IMR-90 (cell line): ENCODE measurements around the gene PLEKHA8. TPM values are rescaled to one million over a fixed set of nuclear protein-coding genes. Genes with fewer than 3 reads are reported as not detected.

Source experiments
- ATAC-seq: fragments of 200-7000 bp; cut with Tn5 transposase; 2 replicates; pipeline ENCODE4 v1.9.1; 2020; ENCODE audit warnings: low read depth, mild to moderate bottlenecking, moderate library complexity
- BruUV-seq: library from RNA; stranded (reverse); fragments of 400-500 nt; replicated peaks from 2 replicates; lab custom pipeline; 2021; lab: Mats Ljungman, UMichigan
- CTCF ChIA-PET: fragments of 300-600 bp; formaldehyde crosslinking; extraction: SDS; loops from one replicate; lab custom pipeline; 2021; ENCODE audit warnings: antibody characterized with exemption; lab: Yijun Ruan, JAX
- POLR2A ChIA-PET: fragments of 300-600 bp; sonication (Branson Sonifier 250); formaldehyde crosslinking; loops from one replicate; lab custom pipeline; 2022; ENCODE audit warnings: antibody characterized with exemption; ENCODE audit not compliant: unreplicated experiment; lab: Charles Lee
- DNase-seq: peaks from one replicate; pipeline ENCODE4 v3.0.0; 2013
- H2AFZ ChIP-seq: replicated peaks from 2 replicates; pipeline ENCODE3; 2013; ENCODE audit warnings: low read length, mild to moderate bottlenecking; ENCODE audit not compliant: poor library complexity
- H2AK5ac ChIP-seq: 2 replicates; pipeline ENCODE4 v1.6.1; 2013; ENCODE audit warnings: low read depth, low read length, inconsistent platforms
- H2AK9ac ChIP-seq: replicated peaks from 2 replicates; pipeline ENCODE3; 2013; ENCODE audit warnings: mild to moderate bottlenecking, low read depth, low read length, moderate library complexity; ENCODE audit not compliant: poor library complexity
- H2BK120ac ChIP-seq: 2 replicates; pipeline ENCODE4 v1.6.1; 2013; ENCODE audit warnings: low read depth, low read length, inconsistent platforms
- H2BK15ac ChIP-seq: 3 replicates; pipeline ENCODE4 v1.6.1; 2013; ENCODE audit warnings: low read depth, low read length, inconsistent platforms
- H2BK20ac ChIP-seq: 2 replicates; pipeline ENCODE4 v1.6.1; 2013; ENCODE audit warnings: low read depth, mild to moderate bottlenecking, inconsistent platforms, low read length, moderate library complexity
- H2BK5ac ChIP-seq: 2 replicates; pipeline ENCODE4 v1.6.1; 2013; ENCODE audit warnings: mild to moderate bottlenecking, low read depth, low read length, inconsistent platforms; ENCODE audit not compliant: poor library complexity, severe bottlenecking
- H3K14ac ChIP-seq: replicated peaks from 2 replicates; pipeline ENCODE4 v1.6.1; 2013; ENCODE audit warnings: low read depth, low read length, inconsistent platforms
- H3K18ac ChIP-seq: 2 replicates; pipeline ENCODE4 v1.6.1; 2013; ENCODE audit warnings: low read depth, low read length, control low read depth
- H3K23ac ChIP-seq: 2 replicates; pipeline ENCODE4 v1.6.1; 2013; ENCODE audit warnings: low read depth, low read length, inconsistent platforms
- H3K27ac ChIP-seq: 2 replicates; pipeline ENCODE4 v1.5.1; 2013; ENCODE audit warnings: mild to moderate bottlenecking, control low read depth, low read length; ENCODE audit not compliant: insufficient read depth
- H3K27me3 ChIP-seq: 2 replicates; pipeline ENCODE4 v1.6.1; 2013; ENCODE audit warnings: low read length; ENCODE audit not compliant: control insufficient read depth, insufficient read depth
- H3K36me3 ChIP-seq: 2 replicates; pipeline ENCODE4 v1.6.1; 2013; ENCODE audit warnings: low read length, mixed read lengths; ENCODE audit not compliant: control insufficient read depth, insufficient read depth
- H3K4ac ChIP-seq: 2 replicates; pipeline ENCODE4 v1.6.1; 2013; ENCODE audit warnings: low read depth, low read length, inconsistent platforms
- H3K4me1 ChIP-seq: 2 replicates; pipeline ENCODE4 v1.6.1; 2013; ENCODE audit warnings: low read length, mixed read lengths; ENCODE audit not compliant: control insufficient read depth, insufficient read depth
- H3K4me2 ChIP-seq: 2 replicates; pipeline ENCODE4 v1.6.1; 2013; ENCODE audit warnings: low read depth, mild to moderate bottlenecking, control low read depth, low read length, moderate library complexity
- H3K4me3 ChIP-seq: 2 replicates; pipeline ENCODE4 v1.5.1; 2013; ENCODE audit warnings: low read depth, mild to moderate bottlenecking, control low read depth, low read length, moderate library complexity; ENCODE audit not compliant: insufficient read depth
- H3K56ac ChIP-seq: 2 replicates; pipeline ENCODE4 v1.6.1; 2013; ENCODE audit warnings: low read length, inconsistent platforms; ENCODE audit not compliant: insufficient read depth; ENCODE audit errors: extremely low read depth
- H3K79me1 ChIP-seq, 2 experiments: 2 replicates each; pipeline ENCODE4 v1.6.1; 2013; ENCODE audit warnings: low read length in 2 of 2, inconsistent platforms in 1 of 2, low read depth in 1 of 2
- H3K9ac ChIP-seq: 2 replicates; pipeline ENCODE4 v1.6.1; 2013; ENCODE audit warnings: low read depth, low read length, control low read depth
- H3K9me1 ChIP-seq: 2 replicates; pipeline ENCODE4 v1.6.1; 2013; ENCODE audit warnings: low read length, inconsistent platforms; ENCODE audit not compliant: insufficient read depth
- H3K9me3 ChIP-seq: 2 replicates; pipeline ENCODE4 v1.6.1; 2013; ENCODE audit warnings: low read length; ENCODE audit not compliant: control insufficient read depth, insufficient read depth
- H4K20me1 ChIP-seq: 2 replicates; pipeline ENCODE4 v1.6.1; 2013; ENCODE audit warnings: low read length, inconsistent platforms; ENCODE audit not compliant: insufficient read depth
- H4K5ac ChIP-seq: 2 replicates; pipeline ENCODE4 v1.6.1; 2013; ENCODE audit warnings: mild to moderate bottlenecking, low read depth, low read length, control low read depth
- H4K8ac ChIP-seq, 2 experiments: 2 replicates each; pipeline ENCODE4 v1.6.1; 2013; ENCODE audit warnings: low read depth in 2 of 2, low read length in 2 of 2, control low read depth in 1 of 2, inconsistent platforms in 1 of 2
- H4K91ac ChIP-seq: 2 replicates; pipeline ENCODE4 v1.6.1; 2013; ENCODE audit warnings: low read depth, low read length, inconsistent platforms; ENCODE audit not compliant: insufficient read depth
- BHLHE40 ChIP-seq: fragments of 150-350 bp; IDR thresholded peaks from 2 replicates; pipeline ENCODE4 v1.6.1; 2016; ENCODE audit warnings: mild to moderate bottlenecking, low read depth, low read length
- CEBPB ChIP-seq: IDR thresholded peaks from 2 replicates; pipeline ENCODE4 v1.6.1; 2012; ENCODE audit warnings: low read depth, low read length, improper control_type of control experiment
- FOS ChIP-seq: fragments of 150-350 bp; IDR thresholded peaks from 2 replicates; pipeline ENCODE4 v1.6.1; 2016; ENCODE audit warnings: low read depth, low read length
- SMC3 ChIP-seq: fragments of 150-350 bp; IDR thresholded peaks from 2 replicates; pipeline ENCODE4 v1.6.1; 2016; ENCODE audit warnings: low read depth, mild to moderate bottlenecking, antibody characterized with exemption, low read length, moderate library complexity
- WGBS, 2 experiments: methylation state at CpG; one replicate each; pipeline versions ENCODE4 v1.1.5 to v1.1.7; 2013; ENCODE audit warnings: missing lambda C conversion rate in 2 of 2; ENCODE audit not compliant: insufficient read length in 1 of 2; ENCODE audit errors: extremely low coverage in 2 of 2; 5-methylcytosine and 5-hydroxymethylcytosine counted together
- dilution Hi-C: fragments of 300-500 bp; cut with HindIII; formaldehyde crosslinking; loops from one replicate; pipeline ENCODE4 v1.14.3; 2018; ENCODE audit warnings: low sequenced_read_pairs; ENCODE audit not compliant: unreplicated experiment
- in situ Hi-C: fragments of 300-500 bp; cut with MboI; formaldehyde crosslinking; loops from 3 replicates; pipeline ENCODE4 v1.14.3; 2019; ENCODE audit warnings: low sequenced_read_pairs, inconsistent platforms, mixed read lengths
- intact Hi-C: fragments of 100-400 bp; cut with micrococcal nuclease; formaldehyde crosslinking; loops from 2 replicates; pipeline ENCODE4 v1.10.0; 2022
- polyA plus RNA-seq, 3 experiments: library from polyadenylated mRNA; depleted of rRNA; stranded (reverse); fragments of >200 nt; gene quantifications; 2 replicates each; pipeline ENCODE4 v1.2.3, GENCODE V29; 2012; ENCODE audit warnings: low replicate concordance in 1 of 3
- total RNA-seq: library from RNA; depleted of rRNA; stranded (reverse); fragments of >200 nt; gene quantifications from 2 replicates; pipeline ENCODE4 v1.2.3, GENCODE V29; 2012
- TF ChIP-seq, protein P1 (sequence below): fragments of 150-350 bp; IDR thresholded peaks from 2 replicates; pipeline ENCODE4 v1.6.1; 2017; ENCODE audit warnings: mild to moderate bottlenecking, antibody characterized with exemption, low read length, low read depth
- TF ChIP-seq, protein P2 (sequence below): fragments of 150-350 bp; IDR thresholded peaks from 2 replicates; pipeline ENCODE4 v1.6.1; 2016; ENCODE audit warnings: low read depth, mild to moderate bottlenecking, low read length, moderate library complexity, borderline replicate concordance

PLEKHA8 gene
- total and polyA plus RNA-seq, 2 of the 4 experiments (the other 2 are of a cell fraction): 3.6 to 9.7 TPM

- Histone ChIP-seq H3K4ac (no peak overlapping the region), H3K79me1 (peaks cover 0 to 3% of the 10 kb centered on the region in 2 experiments; a peak in 3 of 4 replicates), H4K8ac (no peak overlapping the region), H2AK9ac (no peak overlapping the region), H3K14ac (no peak overlapping the region), H3K4me1 (peaks cover 5% of the 10 kb centered on the region), H3K23ac (no peak overlapping the region), H4K91ac (no peak overlapping the region), H2BK15ac (no peak overlapping the region), H3K9me3 (no peaks in the 10 kb centered on the region), H2BK20ac (no peak overlapping the region), H3K4me2 (no peak overlapping the region), H4K5ac (no peak overlapping the region), H3K27ac (no peak overlapping the region), H2AFZ (no peak overlapping the region), H2AK5ac (no peak overlapping the region), H3K36me3 (peaks cover 11% of the 10 kb centered on the region), H2BK5ac (no peak overlapping the region), H3K9me1 (peaks cover 2% of the 10 kb centered on the region), H3K56ac (no peak overlapping the region), H3K18ac (no peak overlapping the region), H3K9ac (no peak overlapping the region), H3K4me3 (no peak overlapping the region), H3K27me3 (no peaks in the 10 kb centered on the region), H4K20me1 (no peaks in the 10 kb centered on the region), H2BK120ac (no peak overlapping the region)
- ChIA-PET POLR2A (no interaction called here), CTCF (no interaction called here)
- BruUV-seq: no TSS peak
- TF ChIP-seq, protein P1, sequence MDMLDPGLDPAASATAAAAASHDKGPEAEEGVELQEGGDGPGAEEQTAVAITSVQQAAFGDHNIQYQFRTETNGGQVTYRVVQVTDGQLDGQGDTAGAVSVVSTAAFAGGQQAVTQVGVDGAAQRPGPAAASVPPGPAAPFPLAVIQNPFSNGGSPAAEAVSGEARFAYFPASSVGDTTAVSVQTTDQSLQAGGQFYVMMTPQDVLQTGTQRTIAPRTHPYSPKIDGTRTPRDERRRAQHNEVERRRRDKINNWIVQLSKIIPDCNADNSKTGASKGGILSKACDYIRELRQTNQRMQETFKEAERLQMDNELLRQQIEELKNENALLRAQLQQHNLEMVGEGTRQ: no peak
- TF ChIP-seq CEBPB (no peak), SMC3 (no peak), FOS (no peak), BHLHE40 (no peak)
- TF ChIP-seq, protein P2, sequence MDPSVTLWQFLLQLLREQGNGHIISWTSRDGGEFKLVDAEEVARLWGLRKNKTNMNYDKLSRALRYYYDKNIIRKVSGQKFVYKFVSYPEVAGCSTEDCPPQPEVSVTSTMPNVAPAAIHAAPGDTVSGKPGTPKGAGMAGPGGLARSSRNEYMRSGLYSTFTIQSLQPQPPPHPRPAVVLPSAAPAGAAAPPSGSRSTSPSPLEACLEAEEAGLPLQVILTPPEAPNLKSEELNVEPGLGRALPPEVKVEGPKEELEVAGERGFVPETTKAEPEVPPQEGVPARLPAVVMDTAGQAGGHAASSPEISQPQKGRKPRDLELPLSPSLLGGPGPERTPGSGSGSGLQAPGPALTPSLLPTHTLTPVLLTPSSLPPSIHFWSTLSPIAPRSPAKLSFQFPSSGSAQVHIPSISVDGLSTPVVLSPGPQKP: no peak
- ATAC-seq (no peak), DNase-seq (no peak)
- dilution Hi-C loops: no loop called here
- WGBS, 2 experiments: 80% methylated on average over 1 of the region's 3 CpGs; no CpG with 5 or more reads in 1 of the 2 experiments
- in situ Hi-C loops: loop anchor here (25.0 kb wide), 1 partner anchor 328 kb away; no protein-coding TSS in a partner anchor
- intact Hi-C loops: no loop called here
Measured at GRCh38 chr7:30065746-30066145, 37.5 kb downstream of the PLEKHA8 start.
